ENCODE results near the gene TAF1D.

The TAF1D gene

DNA sequence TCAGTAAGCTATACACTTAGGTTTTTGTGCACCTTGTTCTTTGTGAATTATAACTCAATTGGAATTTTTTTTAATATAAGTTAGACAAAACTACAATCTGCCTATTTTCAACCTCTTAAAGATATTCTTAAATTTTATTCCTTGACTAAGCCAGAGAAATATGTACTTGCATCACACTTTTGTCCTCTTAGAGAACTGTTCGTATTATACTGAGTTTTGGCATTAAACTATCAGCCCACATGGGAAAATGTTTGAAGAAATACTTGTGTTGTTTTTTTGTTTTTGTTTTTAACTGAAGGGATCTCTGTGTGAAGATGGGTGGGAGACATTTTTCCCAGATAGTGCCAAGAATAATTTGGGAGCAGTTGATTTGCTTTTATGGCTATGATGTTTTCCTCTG, 54.5 kb downstream of the TAF1D start:
- TF ChIP-seq, protein P1, sequence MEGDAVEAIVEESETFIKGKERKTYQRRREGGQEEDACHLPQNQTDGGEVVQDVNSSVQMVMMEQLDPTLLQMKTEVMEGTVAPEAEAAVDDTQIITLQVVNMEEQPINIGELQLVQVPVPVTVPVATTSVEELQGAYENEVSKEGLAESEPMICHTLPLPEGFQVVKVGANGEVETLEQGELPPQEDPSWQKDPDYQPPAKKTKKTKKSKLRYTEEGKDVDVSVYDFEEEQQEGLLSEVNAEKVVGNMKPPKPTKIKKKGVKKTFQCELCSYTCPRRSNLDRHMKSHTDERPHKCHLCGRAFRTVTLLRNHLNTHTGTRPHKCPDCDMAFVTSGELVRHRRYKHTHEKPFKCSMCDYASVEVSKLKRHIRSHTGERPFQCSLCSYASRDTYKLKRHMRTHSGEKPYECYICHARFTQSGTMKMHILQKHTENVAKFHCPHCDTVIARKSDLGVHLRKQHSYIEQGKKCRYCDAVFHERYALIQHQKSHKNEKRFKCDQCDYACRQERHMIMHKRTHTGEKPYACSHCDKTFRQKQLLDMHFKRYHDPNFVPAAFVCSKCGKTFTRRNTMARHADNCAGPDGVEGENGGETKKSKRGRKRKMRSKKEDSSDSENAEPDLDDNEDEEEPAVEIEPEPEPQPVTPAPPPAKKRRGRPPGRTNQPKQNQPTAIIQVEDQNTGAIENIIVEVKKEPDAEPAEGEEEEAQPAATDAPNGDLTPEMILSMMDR (conservative IDR thresholded peaks at IDR 0.05; ENCODE audit: low read depth, low read length), result no peak
- peak; percentile 77 for DNase-seq (ENCODE audit: low read depth)
- H3K4me3 ChIP-seq (ENCODE audit: low read depth, low read length), result no peak overlapping the region

GRCh38 chr11:93686226-93686625, 55.1 kb downstream of the TAF1D start:
- no peak overlapping the region for H3K4me3 ChIP-seq (ENCODE audit: low read depth, low read length)
- TF ChIP-seq, protein P1 (conservative IDR thresholded peaks at IDR 0.05; ENCODE audit: low read depth, low read length), result no peak
- DNase-seq (ENCODE audit: low read depth), result no peak
